MM.1S (cell line): ENCODE data around the gene STEAP4.

Source experiments
- DNase-seq: peaks from one replicate; pipeline ENCODE4 v3.0.0-alpha.2; 2015
- H2AFZ ChIP-seq: fragments of 300-600 bp; sonication (generic); 2 replicates; pipeline ENCODE4 v1.6.0; 2016; ENCODE audit warnings: antibody characterized with exemption, low read length
- H3F3A ChIP-seq: fragments of 300-600 bp; sonication (generic); 2 replicates; pipeline ENCODE4 v1.6.1; 2016; ENCODE audit warnings: mild to moderate bottlenecking, antibody characterized with exemption, low read length, moderate library complexity, mixed read lengths; ENCODE audit not compliant: insufficient read depth
- H3K27ac ChIP-seq: fragments of 300-600 bp; sonication (generic); 2 replicates; pipeline ENCODE4 v1.5.1; 2016; ENCODE audit warnings: mild to moderate bottlenecking, low read length
- H3K27me3 ChIP-seq: fragments of 300-600 bp; sonication (generic); replicated peaks from 2 replicates; pipeline ENCODE4 v1.6.0; 2016; ENCODE audit warnings: low read length; ENCODE audit not compliant: insufficient read depth
- H3K36me3 ChIP-seq: fragments of 300-600 bp; sonication (generic); replicated peaks from 2 replicates; pipeline ENCODE4 v1.6.1; 2016; ENCODE audit warnings: mild to moderate bottlenecking, low read length, mixed read lengths; ENCODE audit not compliant: insufficient read depth
- H3K4me1 ChIP-seq: fragments of 300-600 bp; sonication (generic); 2 replicates; pipeline ENCODE4 v1.6.1; 2016; ENCODE audit warnings: low read length, mixed read lengths
- H3K4me2 ChIP-seq: fragments of 300-600 bp; sonication (generic); 2 replicates; pipeline ENCODE4 v1.6.0; 2016; ENCODE audit warnings: low read depth, low read length
- H3K4me3 ChIP-seq: fragments of 300-600 bp; sonication (generic); 2 replicates; pipeline ENCODE4 v1.5.1; 2016; ENCODE audit warnings: low read length, mixed read lengths
- H3K79me2 ChIP-seq: fragments of 300-600 bp; sonication (generic); 2 replicates; pipeline ENCODE4 v1.6.1; 2016; ENCODE audit warnings: mixed run types, low read length, mixed read lengths
- H3K9ac ChIP-seq: fragments of 300-600 bp; sonication (generic); 2 replicates; pipeline ENCODE4 v1.6.1; 2016; ENCODE audit warnings: low read length, mixed read lengths
- H3K9me2 ChIP-seq: fragments of 300-600 bp; sonication (generic); replicated peaks from 2 replicates; pipeline ENCODE4 v1.6.1; 2016; ENCODE audit warnings: mild to moderate bottlenecking, low read length, mixed read lengths; ENCODE audit not compliant: insufficient read depth
- H3K9me3 ChIP-seq: fragments of 300-600 bp; sonication (generic); replicated peaks from 2 replicates; pipeline ENCODE4 v1.6.1; 2016; ENCODE audit warnings: mild to moderate bottlenecking, low read length, mixed read lengths; ENCODE audit not compliant: insufficient read depth
- H4K20me1 ChIP-seq: fragments of 300-600 bp; sonication (generic); 2 replicates; pipeline ENCODE4 v1.6.1; 2016; ENCODE audit warnings: mild to moderate bottlenecking, low read length, moderate library complexity, mixed read lengths; ENCODE audit not compliant: insufficient read depth
- EZH2 ChIP-seq: fragments of 300-600 bp; sonication (generic); optimal IDR thresholded peaks from 2 replicates; pipeline ENCODE3; 2017; ENCODE audit warnings: low read depth, mild to moderate bottlenecking, antibody characterized with exemption, low read length, mixed read lengths
- EZH2phosphoT487 ChIP-seq: fragments of 300-600 bp; sonication (generic); IDR thresholded peaks from 2 replicates; pipeline ENCODE4 v1.6.1; 2018; ENCODE audit warnings: antibody characterized with exemption, low read length
- TF ChIP-seq, protein P1 (sequence below): fragments of 300-600 bp; sonication (generic); IDR thresholded peaks from 2 replicates; pipeline ENCODE4 v1.5.1; 2016; ENCODE audit warnings: antibody characterized with exemption, low read length, mixed read lengths

The STEAP4 gene

GRCh38 chr7:88305044-88305443 lies 1.6 kb downstream of the STEAP4 start:
- H3F3A ChIP-seq, result no peaks in the 10 kb centered on the region
- no peaks in the 10 kb centered on the region for H3K36me3 ChIP-seq
- H3K27ac ChIP-seq, result no peak overlapping the region
- no peak for DNase-seq
- no peaks in the 10 kb centered on the region for H3K9me3 ChIP-seq
- H2AFZ ChIP-seq, result no peak overlapping the region
- H3K4me1 ChIP-seq, result no peaks in the 10 kb centered on the region
- no peaks in the 10 kb centered on the region for H3K79me2 ChIP-seq
- H4K20me1 ChIP-seq, result no peaks in the 10 kb centered on the region
- no peaks in the 10 kb centered on the region for H3K27me3 ChIP-seq
- H3K4me3 ChIP-seq, result no peak overlapping the region
- TF ChIP-seq EZH2phosphoT487 (no peak), EZH2 (no peak)
- TF ChIP-seq, protein P1, sequence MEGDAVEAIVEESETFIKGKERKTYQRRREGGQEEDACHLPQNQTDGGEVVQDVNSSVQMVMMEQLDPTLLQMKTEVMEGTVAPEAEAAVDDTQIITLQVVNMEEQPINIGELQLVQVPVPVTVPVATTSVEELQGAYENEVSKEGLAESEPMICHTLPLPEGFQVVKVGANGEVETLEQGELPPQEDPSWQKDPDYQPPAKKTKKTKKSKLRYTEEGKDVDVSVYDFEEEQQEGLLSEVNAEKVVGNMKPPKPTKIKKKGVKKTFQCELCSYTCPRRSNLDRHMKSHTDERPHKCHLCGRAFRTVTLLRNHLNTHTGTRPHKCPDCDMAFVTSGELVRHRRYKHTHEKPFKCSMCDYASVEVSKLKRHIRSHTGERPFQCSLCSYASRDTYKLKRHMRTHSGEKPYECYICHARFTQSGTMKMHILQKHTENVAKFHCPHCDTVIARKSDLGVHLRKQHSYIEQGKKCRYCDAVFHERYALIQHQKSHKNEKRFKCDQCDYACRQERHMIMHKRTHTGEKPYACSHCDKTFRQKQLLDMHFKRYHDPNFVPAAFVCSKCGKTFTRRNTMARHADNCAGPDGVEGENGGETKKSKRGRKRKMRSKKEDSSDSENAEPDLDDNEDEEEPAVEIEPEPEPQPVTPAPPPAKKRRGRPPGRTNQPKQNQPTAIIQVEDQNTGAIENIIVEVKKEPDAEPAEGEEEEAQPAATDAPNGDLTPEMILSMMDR, result no peak
- no peak overlapping the region for H3K9ac ChIP-seq
- no peak overlapping the region for H3K4me2 ChIP-seq
- no peaks in the 10 kb centered on the region for H3K9me2 ChIP-seq

DNA sequence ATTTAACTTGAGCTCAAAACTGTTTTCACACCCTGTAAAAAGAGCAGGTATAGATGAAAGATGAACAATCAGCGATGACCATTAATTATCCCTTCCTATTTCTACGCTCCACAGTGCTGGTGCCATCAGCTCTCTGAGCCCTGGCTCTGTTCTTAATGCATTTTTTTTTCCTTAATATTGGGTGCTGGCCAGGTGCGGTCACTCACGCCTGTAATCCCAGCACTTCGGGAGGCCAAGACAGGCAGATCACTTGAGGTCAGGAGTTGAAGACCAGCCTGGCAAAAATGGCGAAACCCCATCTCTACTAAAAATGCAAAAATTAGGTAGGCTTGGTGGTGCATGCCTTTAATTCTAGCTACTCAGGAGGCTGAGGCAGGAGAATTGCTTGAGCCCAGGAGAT lies 4.2 kb downstream of the STEAP4 start:
- Histone ChIP-seq H3K9ac (no peak overlapping the region), H3K9me2 (no peaks in the 10 kb centered on the region), H3F3A (no peaks in the 10 kb centered on the region), H3K9me3 (no peaks in the 10 kb centered on the region), H3K27me3 (no peaks in the 10 kb centered on the region), H4K20me1 (no peaks in the 10 kb centered on the region), H3K4me2 (no peak overlapping the region), H3K36me3 (no peaks in the 10 kb centered on the region), H3K27ac (no peak overlapping the region), H3K4me1 (no peaks in the 10 kb centered on the region), H3K4me3 (no peak overlapping the region), H3K79me2 (no peaks in the 10 kb centered on the region), H2AFZ (no peak overlapping the region)
- TF ChIP-seq EZH2 (no peak), EZH2phosphoT487 (no peak)
- TF ChIP-seq, protein P1, result no peak
- DNase-seq, result no peak

- no peaks in the 10 kb centered on the region for H4K20me1 ChIP-seq
- H3K79me2 ChIP-seq, result no peaks in the 10 kb centered on the region
- no peaks in the 10 kb centered on the region for H3F3A ChIP-seq
- no peak overlapping the region for H3K4me3 ChIP-seq
- no peak for TF ChIP-seq EZH2phosphoT487
- TF ChIP-seq, protein P1, result no peak
- TF ChIP-seq EZH2, result no peak
- no peaks in the 10 kb centered on the region for H3K27me3 ChIP-seq
- H3K27ac ChIP-seq, result no peak overlapping the region
- no peak overlapping the region for H3K4me2 ChIP-seq
- no peak overlapping the region for H3K9ac ChIP-seq
- no peaks in the 10 kb centered on the region for H3K9me3 ChIP-seq
- no peaks in the 10 kb centered on the region for H3K36me3 ChIP-seq
- no peak overlapping the region for H2AFZ ChIP-seq
- no peak for DNase-seq
- H3K4me1 ChIP-seq, result no peaks in the 10 kb centered on the region
- H3K9me2 ChIP-seq, result no peaks in the 10 kb centered on the region
These were observed 4.8 kb downstream of the STEAP4 start for GRCh38 chr7:88301924-88302323.
